Stimulated activated CD8-positive, alpha-beta memory T cell treated with anti-CD3 and anti-CD28 coated beads, Interleukin-15, amount 100 ng/mL, for 24 hours (primary cell): Measurements from ENCODE around the gene KRTAP5-6.
"Not testable (repeated sequence)": the region's sequence is repeated elsewhere in the genome, so short reads cannot be mapped to it uniquely, and the experiment has no call there.

ENCODE experiments used
- DNase-seq: peaks from one replicate; pipeline ENCODE4 v3.0.0-alpha.2; 2020; ENCODE audit warnings: low read depth

Gene KRTAP5-6

DNA sequence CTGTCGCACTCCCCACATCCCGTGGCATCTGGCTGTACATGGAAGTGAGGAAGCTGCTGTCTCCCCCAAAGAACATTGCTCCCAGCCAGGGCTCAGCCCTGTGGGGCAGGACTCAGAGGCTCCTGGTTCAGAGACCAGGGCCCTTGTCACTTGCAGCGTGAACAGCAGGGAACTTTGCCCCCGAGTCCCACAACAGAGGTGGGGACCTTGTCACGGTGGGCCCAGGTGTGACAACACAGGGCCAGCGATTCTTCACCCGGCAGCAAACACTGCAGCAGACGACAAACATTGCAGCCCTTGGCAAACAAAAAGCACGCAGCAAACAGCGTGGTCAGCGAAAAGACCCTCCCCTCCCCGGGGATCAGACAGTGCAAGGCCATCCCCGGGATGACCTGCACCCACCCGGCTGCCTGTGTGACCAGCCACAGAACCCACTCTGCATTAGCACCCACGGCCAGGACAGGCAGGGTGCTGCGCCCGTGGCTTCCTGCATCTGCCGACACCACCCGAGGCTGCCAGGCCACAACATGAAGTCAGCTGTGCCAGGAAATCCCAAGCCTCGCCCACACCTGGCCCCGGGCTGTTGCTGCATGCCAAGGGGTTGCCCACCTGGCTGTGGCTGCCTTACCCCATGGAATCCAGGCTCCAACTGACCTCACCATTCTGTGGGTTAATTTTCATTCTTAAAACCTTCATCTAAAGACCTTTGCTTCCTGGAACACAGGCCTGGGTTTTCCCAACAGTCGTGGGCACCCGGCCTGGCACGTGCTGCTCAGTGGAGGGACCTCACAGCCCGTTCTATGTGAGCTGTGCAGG, 35.3 kb upstream of the KRTAP5-6 start:
- DNase-seq, result not testable (repeated sequence)

DNA sequence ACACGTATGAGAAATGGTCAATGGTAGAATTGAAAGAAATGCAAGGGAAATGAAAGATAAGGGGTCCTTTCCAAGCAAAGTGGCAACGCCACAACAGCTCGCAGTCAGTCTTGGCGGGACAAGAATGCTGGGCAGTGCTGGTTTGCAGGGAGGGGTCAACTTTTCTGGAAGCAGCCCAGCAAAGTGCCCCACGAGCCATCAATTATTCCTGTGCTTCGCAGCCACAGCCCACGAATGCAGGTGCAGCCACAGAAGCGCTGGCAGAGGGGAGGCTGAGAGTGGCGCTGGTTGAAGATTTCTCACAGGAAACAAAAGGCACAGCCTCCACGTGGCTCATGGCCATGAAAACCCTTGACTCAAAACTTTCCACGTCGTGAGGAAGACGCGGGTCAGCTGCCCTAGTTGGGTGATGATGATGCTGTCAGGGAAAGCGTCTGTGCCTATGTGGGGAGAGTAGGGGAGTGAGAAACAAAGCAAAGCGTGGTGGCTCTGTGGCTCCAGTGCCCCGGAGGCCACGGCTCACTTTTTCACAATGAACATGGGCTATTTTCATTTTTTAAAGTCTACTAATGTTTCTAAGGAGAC, 34.2 kb upstream of the KRTAP5-6 start:
- not testable (repeated sequence) for DNase-seq

DNA sequence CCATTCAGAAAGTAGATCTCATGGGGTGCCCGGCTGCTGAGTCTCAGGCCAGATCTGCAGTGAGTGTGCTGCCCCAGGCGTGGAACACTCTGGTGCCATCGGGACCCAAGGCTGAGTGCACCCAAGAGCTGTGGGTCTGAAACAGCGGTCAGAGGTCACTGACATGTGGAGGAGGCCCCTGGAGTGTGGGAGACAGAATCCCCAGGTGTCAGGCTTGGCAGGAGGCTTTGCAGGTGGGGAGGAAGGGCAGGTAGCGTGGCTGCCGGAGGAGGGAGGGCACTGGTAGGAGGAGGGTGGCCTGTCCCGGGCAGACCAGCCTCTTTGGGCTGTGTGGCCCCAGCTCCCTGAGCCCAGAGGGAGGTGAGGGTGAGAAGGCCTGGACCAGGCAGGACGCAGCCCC, 31.7 kb upstream of the KRTAP5-6 start:
- DNase-seq, result no peak

DNA sequence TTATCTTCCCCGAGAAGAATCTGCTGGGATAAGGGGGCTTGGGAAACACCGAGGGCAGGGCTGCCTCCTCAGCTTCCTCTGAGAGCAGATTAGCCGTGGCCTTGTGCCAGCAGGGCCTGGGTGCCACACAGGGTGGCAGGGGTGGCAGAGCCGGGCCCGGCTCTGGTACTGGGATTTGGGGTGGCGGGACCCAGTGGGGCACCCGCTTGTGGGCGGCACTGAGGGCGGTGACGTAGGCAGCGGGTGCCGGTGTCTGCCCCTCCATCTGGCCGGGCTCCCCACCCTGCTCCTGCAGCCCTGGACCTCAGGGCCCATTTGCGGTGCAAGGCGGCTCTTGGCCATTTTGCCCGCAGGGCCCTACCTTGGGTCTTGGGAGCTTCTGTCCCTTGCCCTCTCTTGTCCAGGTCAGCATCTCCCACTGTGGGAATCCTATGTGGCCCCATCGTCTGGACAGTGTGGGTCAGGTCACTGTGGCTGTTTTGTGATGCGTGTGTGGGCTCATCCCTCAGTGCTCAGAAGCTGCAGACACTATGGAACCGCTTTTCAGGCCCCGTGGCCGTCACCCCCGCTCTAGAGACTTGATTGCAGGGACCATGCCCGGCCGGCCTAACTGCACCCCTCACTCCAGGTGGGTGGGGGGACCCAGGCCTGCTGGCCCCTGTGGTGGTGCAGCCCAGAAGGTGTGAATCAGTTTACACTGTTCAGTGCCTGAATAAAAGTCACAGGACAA, 29.7 kb upstream of the KRTAP5-6 start:
- no peak for DNase-seq

DNA sequence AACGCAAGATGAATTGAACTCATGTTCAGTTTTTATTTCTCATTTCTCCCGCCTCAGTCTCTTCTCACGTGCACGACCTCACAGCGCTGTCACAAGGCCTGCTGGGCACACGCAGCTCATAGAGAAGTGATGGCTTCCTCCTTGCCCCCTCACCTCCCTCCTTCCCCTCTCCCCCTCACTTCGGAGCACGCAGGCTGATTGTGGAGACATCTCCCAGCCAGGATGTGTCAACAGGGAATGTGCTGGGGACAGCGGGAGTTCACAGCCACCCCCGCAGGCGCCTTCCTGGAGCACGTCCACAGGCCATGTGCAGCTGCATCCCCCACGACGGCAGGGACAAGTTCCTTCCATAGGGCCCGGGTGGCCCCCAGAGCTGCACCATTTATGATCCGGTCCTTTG, 29.1 kb upstream of the KRTAP5-6 start:
- DNase-seq, result no peak

DNA sequence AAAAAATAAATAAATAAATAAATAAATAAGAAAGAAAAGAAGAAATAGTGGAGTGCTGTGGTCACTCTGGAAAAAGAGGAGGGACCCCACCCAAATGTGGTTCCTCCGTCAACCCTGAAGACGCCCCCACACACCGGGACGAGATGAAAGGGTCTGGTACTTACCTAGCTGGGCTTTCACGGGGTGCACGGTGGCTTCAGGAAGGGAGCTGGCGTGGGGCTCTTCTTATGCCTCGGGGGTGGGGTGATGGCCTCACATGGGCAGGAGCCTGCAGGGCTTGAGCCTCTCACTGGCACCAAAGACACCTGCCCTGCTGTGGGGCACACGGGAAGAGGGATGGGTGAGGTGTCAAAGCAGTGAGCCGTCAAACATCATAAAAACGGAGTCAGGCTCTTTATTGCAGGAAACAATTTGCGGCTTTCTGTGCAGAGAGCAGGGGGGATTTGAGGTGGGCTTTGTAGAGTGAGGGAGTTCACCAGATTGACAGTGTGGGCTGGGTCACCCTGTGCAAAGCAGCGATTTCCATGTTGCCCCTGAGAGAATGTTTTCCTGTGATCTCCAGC, 28.0 kb upstream of the KRTAP5-6 start:
- no peak for DNase-seq

DNA sequence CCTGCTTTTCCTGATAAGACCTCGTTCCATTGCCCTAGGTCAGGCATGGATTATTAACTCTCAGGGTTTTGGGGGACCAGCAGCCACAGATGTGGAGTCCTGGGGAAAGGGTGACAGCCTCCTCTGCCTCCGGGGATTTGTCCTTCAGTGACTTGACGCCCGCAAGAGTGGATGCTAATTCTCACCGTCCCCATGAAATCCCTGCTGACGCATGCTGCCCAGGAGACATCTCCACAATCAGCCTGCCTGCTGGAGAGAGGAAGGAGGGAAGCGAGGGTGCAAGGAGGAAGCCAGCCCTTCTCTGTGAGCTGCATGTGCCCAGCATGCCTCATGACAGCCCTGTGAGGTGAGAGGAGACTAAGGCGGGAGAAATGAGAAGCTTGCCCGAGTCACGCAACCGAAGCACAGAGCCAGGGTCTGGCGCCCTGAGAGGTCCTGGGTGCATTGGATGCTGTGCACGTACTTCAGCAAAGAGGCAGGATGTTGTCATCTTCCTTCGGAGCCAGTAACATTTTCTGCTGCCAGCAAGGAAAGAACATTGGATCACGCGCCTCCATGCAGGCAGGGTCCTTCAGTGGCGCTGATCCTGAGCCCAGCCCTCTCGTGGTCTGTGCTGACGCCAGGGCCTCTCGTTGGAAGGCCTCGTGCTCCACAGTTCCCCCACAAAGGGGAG, 27.3 kb upstream of the KRTAP5-6 start:
- DNase-seq, result no peak

DNA sequence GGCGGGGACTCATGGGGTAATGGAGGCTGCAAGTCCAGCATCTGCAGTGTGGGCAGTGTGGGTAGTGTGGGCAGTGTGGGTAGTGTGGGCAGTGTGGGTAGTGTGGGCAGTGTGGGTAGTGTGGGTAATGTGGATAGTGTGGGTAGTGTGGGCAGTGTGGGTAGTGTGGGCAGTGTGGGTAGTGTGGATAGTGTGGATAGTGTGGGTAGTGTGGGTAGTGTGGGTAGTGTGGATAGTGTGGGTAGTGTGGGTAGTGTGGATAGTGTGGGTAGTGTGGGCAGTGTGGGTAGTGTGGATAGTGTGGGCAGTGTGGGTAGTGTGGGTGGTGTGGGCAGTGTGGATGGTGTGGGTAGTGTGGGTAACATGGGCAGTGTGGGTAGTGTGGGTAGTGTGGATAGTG, 26.5 kb upstream of the KRTAP5-6 start:
- DNase-seq, result not testable (repeated sequence)

DNA sequence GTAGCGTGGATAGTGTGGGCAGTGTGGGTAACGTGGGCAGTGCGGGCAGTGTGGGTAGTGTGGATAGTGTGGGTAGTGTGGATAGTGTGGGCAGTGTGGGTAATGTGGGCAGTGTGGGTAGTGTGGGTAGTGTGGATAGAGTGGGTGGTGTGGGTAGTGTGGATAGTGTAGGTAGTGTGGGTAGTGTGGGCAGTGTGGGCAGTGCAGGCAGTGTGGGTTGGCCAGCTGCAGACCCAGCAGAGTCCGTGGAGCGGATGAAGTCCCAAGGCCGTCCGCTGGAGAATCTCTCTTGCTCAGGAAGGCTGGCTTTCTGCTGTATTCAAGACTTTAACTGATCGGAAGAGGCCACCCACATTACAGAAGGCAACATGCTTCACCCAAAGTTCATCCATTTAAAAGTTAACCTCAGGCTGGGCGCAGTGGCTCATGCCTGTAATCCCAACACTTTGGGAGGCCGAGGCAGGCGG, 26.1 kb upstream of the KRTAP5-6 start:
- no peak for DNase-seq

DNA sequence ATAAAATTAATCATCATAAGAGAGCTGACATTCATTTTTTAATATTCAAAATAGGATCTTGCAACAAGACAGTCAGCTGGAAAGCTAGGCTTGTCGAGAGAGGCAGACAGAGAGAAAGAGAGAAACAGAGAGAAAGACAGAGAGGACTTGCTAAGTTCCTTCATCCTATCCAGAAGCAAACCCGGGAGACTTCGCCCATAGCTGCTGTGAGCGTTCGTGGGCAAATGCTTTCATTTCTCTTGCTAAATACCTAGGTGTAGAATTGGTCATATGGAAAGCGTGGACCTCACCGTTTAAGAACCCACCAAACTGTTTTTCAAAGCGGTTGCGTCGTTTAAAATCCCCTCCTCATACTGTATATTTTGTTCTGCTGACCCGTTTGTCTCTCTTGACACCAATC, 25.3 kb upstream of the KRTAP5-6 start:
- no peak for DNase-seq

DNA sequence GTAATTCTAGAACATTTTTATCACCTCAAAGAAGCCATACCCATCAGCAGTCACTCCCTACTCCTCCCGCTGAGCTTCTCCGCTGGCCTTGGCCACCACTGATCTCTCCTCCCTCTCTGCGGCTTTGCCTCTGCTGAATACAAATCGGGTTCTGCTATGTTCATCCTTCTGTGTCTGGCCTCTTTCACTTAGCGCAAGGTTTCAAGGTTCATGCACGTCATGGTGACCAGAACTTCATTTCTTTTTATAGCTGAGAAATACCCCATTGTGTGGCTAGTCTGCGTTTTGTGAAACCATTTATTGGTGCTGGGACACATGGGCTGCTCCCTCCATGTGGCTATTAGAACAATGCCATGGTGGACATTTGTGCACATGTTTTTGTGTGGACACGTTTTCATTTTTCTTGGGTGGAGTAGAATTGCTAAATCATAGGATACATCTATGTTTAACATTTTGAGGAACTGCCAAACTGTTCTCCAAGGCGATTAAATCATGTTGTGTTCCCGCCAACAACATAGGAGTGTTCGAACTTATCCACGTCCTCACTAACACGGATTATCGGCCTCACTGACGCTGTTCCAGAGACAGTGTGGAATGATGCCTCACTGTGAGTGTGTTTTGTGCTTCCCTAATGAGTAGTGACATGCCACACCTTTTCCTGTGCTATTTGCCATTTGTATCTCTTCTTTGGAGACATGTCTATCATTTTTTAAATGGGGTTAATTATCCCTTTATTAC, 24.2 kb upstream of the KRTAP5-6 start:
- no peak for DNase-seq

DNA sequence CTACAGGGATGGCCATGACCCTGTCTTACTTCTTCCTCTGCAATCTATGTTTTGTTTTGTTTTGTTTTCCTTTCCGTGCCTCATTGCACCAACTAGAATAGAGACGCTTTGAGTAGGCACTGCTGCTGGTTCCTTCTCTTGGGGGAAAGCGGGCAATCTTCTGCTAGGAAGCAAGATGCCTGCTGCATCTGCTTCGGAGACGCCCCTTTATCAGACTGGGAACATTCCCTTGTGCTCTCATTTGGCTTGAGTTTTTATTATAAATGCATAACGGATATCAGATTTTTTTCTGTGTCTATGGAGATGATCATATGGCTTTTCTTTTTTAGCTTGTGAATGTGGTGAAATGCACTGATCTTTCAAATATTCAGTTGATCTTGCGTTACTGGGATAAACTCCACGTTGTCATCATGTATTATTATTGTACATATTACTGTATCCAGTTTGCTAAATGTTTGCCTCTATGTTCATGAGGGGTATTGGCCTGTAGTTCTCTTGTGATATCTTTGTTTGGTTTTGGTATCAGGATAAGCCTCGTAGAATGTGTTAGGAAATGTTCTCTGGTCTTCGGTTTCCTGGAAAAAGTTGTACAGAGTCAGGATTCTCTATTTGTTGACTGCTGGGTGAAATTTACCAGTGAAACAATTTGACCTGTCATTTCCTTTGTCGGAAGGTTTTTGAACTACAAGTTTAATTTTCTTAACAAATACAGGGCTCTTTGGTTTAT, 23.4 kb upstream of the KRTAP5-6 start:
- no peak for DNase-seq

DNA sequence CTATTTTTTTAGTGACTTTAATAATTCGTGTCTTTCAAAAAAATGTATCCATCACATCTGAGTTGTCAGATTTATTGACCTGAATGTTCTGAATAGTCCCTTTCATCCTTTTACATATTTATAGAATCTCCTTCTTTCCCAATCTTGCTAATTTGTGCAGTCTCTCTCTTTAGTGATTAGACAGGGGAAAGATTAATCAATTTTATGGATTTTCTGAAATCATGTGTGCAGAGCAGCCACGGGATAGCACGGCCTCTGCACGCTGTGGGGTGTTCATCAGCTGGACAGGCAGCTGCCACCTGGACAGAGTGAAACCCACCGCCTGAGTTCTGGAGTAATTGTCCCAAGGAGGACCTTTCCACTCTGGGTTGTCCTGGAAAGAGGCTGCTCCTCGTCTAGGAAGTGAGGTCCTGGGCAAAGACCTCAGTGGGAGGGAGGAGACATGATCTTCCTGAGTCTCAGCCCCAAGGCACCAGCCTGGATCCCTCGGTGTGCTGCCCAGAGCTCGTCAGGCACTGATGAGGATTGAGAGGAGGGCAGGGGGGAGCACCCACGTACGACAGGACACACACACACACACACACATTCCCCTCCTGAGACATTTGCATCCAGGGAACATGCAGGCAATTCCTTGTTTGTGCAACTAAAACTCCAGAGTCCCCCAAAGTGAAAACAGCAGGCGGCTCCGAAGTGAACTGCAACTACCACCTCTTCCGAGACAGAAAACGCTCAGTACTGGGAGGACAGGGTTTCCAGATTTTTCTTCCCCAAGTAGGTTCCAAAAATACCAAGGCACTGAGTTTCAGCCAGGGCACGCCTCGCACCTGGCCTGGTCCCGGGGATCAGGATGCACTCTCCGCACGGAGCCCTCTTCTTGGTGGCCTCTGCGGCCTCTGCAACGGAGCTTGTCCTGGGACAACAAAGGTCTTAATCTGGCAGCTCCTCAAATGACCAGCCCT, 22.5 kb upstream of the KRTAP5-6 start:
- no peak for DNase-seq

DNA sequence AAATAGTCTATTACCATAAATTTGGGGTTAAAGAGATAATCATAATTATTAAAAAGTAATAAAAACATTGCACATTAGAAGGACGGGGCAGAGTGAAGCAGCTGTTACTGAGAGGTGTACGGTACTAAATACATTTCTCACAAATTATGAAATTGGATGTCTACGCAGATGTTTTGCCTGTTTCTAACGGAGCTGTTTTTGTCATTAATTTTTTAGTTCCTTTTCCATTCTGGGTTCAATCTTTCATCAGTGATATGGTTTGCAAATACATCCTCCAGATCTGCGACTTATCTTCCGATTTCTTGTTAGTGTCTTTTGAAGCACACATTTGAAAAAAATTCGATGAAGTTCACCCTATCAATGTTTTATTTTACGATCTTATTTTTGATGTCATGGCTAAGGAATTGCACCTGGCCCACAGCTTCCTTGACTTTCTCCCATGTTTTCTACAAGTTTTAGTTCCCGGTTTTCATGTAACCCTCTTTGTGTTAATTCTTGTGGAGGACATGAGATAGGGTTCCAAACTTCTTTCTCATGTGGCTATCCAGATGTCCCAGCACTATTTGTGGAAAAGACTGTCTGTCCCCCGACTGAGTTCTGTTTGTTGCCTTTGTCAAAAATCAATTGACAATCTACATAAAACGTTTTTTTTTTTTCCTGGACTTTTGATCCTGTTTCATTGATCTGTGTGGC, 21.3 kb upstream of the KRTAP5-6 start:
- no peak for DNase-seq

DNA sequence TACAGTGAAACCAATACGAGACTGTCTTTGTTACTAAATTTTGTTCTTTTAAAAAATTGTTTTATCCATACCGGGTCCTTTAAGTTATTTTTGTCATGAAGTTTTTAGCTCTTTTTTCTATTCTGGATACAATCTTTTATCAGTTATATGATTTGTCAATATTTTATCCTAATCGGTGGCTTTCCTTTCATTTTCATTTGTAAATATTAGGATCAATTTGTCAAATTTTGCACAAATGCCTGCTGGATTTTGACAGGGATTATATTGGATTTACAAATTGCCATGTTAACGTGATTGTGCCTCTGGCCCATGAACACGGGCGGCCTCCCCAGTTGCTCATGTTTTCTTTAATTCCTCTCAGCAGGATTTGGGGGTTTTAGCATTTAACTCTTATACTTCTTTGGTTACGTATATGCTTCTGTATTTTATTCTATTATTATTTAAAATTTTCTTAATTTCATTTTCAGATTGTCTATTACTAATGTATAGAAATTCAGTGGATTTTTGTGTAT, 20.7 kb upstream of the KRTAP5-6 start:
- DNase-seq, result no peak

DNA sequence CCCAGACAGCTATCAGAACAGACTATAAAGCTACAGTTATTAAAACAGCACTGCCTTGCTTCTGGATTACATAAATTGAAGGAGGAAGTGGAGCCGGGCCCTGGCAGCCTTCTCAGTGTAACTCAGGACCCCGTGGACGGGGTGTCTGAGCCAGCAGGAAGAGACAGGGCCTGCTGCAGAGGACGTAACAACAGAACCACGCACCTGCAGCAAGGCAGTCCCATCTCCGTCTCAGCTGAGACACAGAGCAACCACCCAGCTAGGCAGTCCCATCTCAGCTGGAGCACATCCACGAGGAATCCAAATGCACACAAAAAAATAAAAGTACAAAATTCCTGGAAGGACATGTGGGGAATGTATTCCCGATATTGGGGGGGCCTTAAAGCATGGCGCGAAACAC, 17.1 kb upstream of the KRTAP5-6 start:
- DNase-seq, result no peak

DNA sequence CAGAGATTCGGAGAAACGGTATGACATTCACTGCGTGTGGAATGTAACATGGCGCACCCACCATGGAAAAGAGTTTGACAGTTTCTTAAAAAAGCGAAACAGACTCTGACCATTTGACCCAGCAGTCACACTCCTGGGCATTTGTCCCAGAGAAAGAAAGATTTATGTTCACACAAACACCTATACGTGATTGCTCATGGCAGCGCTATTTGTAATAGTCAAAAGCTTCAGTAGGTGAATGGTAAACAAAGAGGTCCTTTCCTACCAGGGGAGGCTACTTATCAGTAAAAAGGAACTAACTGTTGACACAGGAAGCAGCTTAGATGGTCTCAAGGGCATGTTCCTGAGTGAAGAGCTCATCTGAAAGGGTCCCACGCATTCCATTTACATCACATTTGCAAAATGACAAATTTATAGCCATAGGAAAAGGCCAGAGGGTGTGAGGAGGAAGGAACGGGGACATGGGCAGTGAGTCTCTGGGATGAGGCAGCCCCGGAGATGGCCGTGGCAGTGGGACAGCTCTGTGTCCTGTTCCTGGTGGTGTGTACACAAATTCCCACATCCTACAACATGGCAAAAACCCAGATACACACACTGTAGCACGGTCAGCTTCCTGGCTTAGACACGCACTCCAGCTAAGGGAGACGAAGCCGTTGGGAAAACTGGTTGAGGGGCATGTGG, 14.6 kb upstream of the KRTAP5-6 start:
- no peak for DNase-seq

DNA sequence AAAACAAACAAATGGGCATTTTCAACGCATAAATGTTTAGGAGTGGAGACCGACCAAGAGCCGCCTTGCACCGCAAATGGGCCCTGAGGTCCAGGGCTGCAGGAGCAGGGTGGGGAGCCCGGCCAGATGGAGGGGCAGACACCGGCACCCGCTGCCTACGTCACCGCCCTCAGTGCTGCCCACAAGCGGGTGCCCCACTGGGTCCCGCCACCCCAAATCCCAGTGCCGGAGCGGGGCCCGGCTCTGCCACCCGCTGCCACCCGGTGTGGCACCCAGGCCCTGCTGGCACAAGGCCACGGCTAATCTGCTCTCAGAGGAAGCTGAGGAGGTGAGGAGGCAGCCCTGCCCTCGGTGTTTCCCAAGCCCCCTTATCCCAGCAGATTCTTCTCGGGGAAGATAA, 13.8 kb upstream of the KRTAP5-6 start:
- DNase-seq, result not testable (repeated sequence)
